ENCODE results near the gene AAK1. TPM values are rescaled to one million over a fixed set of nuclear protein-coding genes. Genes with fewer than 3 reads are reported as not detected.

AAK1 gene
- total and polyA plus RNA-seq, 10 of the 15 experiments (the other 5 are each of a cell fraction or from before 2014, with no cell fraction given): 2.9 to 41.4 (median 17.5) TPM

DNA sequence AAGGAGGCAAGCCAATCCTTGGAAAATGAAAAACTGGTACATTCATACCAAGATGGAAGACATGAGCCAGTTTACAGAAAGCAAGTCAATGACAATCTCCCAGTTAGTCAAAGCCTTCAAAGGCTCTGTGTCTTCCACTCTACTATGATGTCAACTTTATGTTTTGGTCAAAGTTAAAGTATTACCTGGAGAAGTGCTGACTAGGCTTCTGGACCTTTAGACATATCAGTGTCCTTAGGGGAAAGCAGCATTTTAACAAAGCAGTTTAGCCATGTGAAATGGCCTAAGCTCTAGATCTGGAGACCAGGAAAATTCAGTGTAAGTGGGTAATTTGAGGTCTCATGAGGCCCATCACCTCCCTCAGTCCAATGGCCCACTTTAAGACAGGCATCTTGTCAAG, 30.8 kb downstream of the AAK1 start (continued):
- TF ChIP-seq, protein P1, sequence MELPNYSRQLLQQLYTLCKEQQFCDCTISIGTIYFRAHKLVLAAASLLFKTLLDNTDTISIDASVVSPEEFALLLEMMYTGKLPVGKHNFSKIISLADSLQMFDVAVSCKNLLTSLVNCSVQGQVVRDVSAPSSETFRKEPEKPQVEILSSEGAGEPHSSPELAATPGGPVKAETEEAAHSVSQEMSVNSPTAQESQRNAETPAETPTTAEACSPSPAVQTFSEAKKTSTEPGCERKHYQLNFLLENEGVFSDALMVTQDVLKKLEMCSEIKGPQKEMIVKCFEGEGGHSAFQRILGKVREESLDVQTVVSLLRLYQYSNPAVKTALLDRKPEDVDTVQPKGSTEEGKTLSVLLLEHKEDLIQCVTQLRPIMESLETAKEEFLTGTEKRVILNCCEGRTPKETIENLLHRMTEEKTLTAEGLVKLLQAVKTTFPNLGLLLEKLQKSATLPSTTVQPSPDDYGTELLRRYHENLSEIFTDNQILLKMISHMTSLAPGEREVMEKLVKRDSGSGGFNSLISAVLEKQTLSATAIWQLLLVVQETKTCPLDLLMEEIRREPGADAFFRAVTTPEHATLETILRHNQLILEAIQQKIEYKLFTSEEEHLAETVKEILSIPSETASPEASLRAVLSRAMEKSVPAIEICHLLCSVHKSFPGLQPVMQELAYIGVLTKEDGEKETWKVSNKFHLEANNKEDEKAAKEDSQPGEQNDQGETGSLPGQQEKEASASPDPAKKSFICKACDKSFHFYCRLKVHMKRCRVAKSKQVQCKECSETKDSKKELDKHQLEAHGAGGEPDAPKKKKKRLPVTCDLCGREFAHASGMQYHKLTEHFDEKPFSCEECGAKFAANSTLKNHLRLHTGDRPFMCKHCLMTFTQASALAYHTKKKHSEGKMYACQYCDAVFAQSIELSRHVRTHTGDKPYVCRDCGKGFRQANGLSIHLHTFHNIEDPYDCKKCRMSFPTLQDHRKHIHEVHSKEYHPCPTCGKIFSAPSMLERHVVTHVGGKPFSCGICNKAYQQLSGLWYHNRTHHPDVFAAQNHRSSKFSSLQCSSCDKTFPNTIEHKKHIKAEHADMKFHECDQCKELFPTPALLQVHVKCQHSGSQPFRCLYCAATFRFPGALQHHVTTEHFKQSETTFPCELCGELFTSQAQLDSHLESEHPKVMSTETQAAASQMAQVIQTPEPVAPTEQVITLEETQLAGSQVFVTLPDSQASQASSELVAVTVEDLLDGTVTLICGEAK (IDR thresholded peaks at IDR 0.05; ENCODE audit: borderline replicate concordance): no peak
- TF ChIP-seq BMI1 (IDR thresholded peaks at IDR 0.05; ENCODE audit: borderline replicate concordance) (no peak), NFYA (IDR thresholded peaks at IDR 0.05; ENCODE audit: borderline replicate concordance, low read depth, low read length) (no peak), RELA (IDR thresholded peaks at IDR 0.05; ENCODE audit: borderline replicate concordance, partially characterized antibody) (no peak), MEF2A (IDR thresholded peaks at IDR 0.05; ENCODE audit: insufficient read depth, low read depth, low read length) (no peak), HDAC2 (IDR thresholded peaks at IDR 0.05) (no peak), ZNF217 (IDR thresholded peaks at IDR 0.05) (no peak), ZNF274 (IDR thresholded peaks at IDR 0.05; ENCODE audit: insufficient read depth, insufficient read length) (no peak), EZH2 (IDR thresholded peaks at IDR 0.05; ENCODE audit: borderline replicate concordance, control insufficient read depth, low read depth, low read length) (no peak), SPI1 (IDR thresholded peaks at IDR 0.05; ENCODE audit: borderline replicate concordance, insufficient read depth, low read depth, low read length) (no peak)
- TF ChIP-seq, protein P2, sequence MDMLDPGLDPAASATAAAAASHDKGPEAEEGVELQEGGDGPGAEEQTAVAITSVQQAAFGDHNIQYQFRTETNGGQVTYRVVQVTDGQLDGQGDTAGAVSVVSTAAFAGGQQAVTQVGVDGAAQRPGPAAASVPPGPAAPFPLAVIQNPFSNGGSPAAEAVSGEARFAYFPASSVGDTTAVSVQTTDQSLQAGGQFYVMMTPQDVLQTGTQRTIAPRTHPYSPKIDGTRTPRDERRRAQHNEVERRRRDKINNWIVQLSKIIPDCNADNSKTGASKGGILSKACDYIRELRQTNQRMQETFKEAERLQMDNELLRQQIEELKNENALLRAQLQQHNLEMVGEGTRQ (IDR thresholded peaks at IDR 0.05; ENCODE audit: borderline replicate concordance, low read depth, low read length): no peak
- TF ChIP-seq, protein P3, sequence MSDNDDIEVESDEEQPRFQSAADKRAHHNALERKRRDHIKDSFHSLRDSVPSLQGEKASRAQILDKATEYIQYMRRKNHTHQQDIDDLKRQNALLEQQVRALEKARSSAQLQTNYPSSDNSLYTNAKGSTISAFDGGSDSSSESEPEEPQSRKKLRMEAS (IDR thresholded peaks at IDR 0.05; ENCODE audit: low read depth, low read length): no peak

All from GM12878 (cell line).